ENCODE results near the gene DNHD1. TPM values are rescaled to one million over a fixed set of nuclear protein-coding genes. Genes with fewer than 3 reads are reported as not detected.

The DNHD1 gene
- total and polyA plus RNA-seq, 9 of the 15 experiments (the other 6 are each of a cell fraction or from before 2014, with no cell fraction given), result 0.82 to 9.7 (median 3.8) TPM

GRCh38 chr11:6554828-6555706 lies 58.0 kb downstream of the DNHD1 start (continued):
- no peak for TF ChIP-seq ZNF431 (CRISPR knock-in tag; IDR thresholded peaks at IDR 0.05)
- no peak for TF ChIP-seq ZNF740 (CRISPR knock-in tag; IDR thresholded peaks at IDR 0.05)
- no peak for TF ChIP-seq ZNF740 (tag; IDR thresholded peaks at IDR 0.05)
- no peak for TF ChIP-seq XRCC3 (IDR thresholded peaks at IDR 0.05)
- TF ChIP-seq SMARCA5 (IDR thresholded peaks at IDR 0.05), result peak; percentile 87
- 0 out of 2 replicates have a peak, but pooled peaks have one; percentile 17 for TF ChIP-seq CXXC5 (CRISPR knock-in tag; IDR thresholded peaks at IDR 0.05)
- TF ChIP-seq FOXP4 (CRISPR knock-in tag; IDR thresholded peaks at IDR 0.05; ENCODE audit: borderline replicate concordance), result no peak
- peak; percentile 33; the same call in 1 of the 2 replicates for TF ChIP-seq MAFK (IDR thresholded peaks at IDR 0.05; ENCODE audit: low read length)
- TF ChIP-seq NCOR1 (IDR thresholded peaks at IDR 0.05), result peak; percentile 91
- no peak for TF ChIP-seq ZNF347 (CRISPR knock-in tag; IDR thresholded peaks at IDR 0.05; ENCODE audit: low read depth)
- peak; percentile 98 for TF ChIP-seq LEF1 (IDR thresholded peaks at IDR 0.05)
- TF ChIP-seq ZSCAN32 (CRISPR knock-in tag; IDR thresholded peaks at IDR 0.05), result no peak
- peak; percentile 99 for TF ChIP-seq ARID1B (IDR thresholded peaks at IDR 0.05)
- TF ChIP-seq SMARCE1 (IDR thresholded peaks at IDR 0.05), result peak; percentile 96
- TF ChIP-seq ZBTB2 (IDR thresholded peaks at IDR 0.05), result peak; percentile 73; the same call in 1 of the 2 replicates
- TF ChIP-seq THRB (CRISPR knock-in tag; conservative IDR thresholded peaks at IDR 0.05), result 0 out of 2 replicates have a peak, but pooled peaks have one; percentile 39
- TF ChIP-seq NEUROD1 (IDR thresholded peaks at IDR 0.05; ENCODE audit: borderline replicate concordance, low read depth, low read length, partially characterized antibody), result peak; percentile 81
- peak; percentile 43 for TF ChIP-seq CCNT2 (IDR thresholded peaks at IDR 0.05; ENCODE audit: borderline replicate concordance, extremely low read depth, insufficient read length, low read depth, low read length)
